K562 (cell line): ENCODE data around the gene THAP11. TPM values are rescaled to one million over a fixed set of nuclear protein-coding genes. Genes with fewer than 3 reads are reported as not detected.

Experiments
- ATAC-seq: fragments of 200-7000 bp; cut with Tn5 transposase; 3 replicates; pipeline ENCODE4 v1.9.1; 2020; ENCODE audit warnings: moderate library complexity
- BruUV-seq: library from RNA; stranded (reverse); fragments of 400-500 nt; replicated peaks from 2 replicates; lab custom pipeline; 2021; lab: Mats Ljungman, UMichigan
- CTCF ChIA-PET: fragments of 300-600 bp; formaldehyde crosslinking; extraction: SDS; loops from one replicate; lab custom pipeline; 2021; ENCODE audit warnings: low intra/inter-chr PET ratio; lab: Yijun Ruan, JAX
- POLR2A ChIA-PET: fragments of 300-600, 350-650 bp; sonication (Branson Sonifier 250); formaldehyde crosslinking; extraction: SDS; loops from one replicate; lab custom pipeline; 2021; ENCODE audit warnings: antibody characterized with exemption, inconsistent platforms; lab: Yijun Ruan, JAX
- DNase-seq, 4 experiments: peaks; one replicate each; pipeline versions ENCODE4 v3.0.0 to v3.0.0-alpha.2; 2011 to 2018; ENCODE audit warnings: low spot score in 3 of 4, mixed read lengths in 3 of 4; ENCODE audit errors: extremely low read depth in 1 of 4
- FAIRE-seq: peaks from 2 replicates; lab custom pipeline; 2011; peaks lifted over from hg19 to GRCh38; lab: Jason Lieb, UNC
- H2AFZ ChIP-seq: 2 replicates; pipeline ENCODE4 v1.6.0; 2011; ENCODE audit warnings: low read depth, low read length, control low read depth, inconsistent platforms
- H3K27ac ChIP-seq: fragments of 200-600 bp; 3 replicates; pipeline ENCODE4 v1.8.0; 2011; ENCODE audit warnings: low read depth, mild to moderate bottlenecking, control low read depth, inconsistent platforms, low read length, moderate library complexity, mixed read lengths; ENCODE audit errors: extremely low read depth
- H3K27me3 ChIP-seq, 2 experiments: fragments of 300-600 bp in 1 of 2; 2 replicates in 1 of 2; 3 replicates in 1 of 2; pipeline versions ENCODE4 v1.6.0 to v1.8.0; 2011; ENCODE audit warnings: inconsistent platforms in 2 of 2, low read length in 2 of 2, mild to moderate bottlenecking in 1 of 2, mixed read lengths in 1 of 2, moderate library complexity in 1 of 2; ENCODE audit not compliant: control insufficient read depth in 2 of 2, insufficient read depth in 2 of 2
- H3K36me3 ChIP-seq: fragments of 300-600 bp; 3 replicates; pipeline ENCODE4 v1.8.0; 2011; ENCODE audit warnings: mild to moderate bottlenecking, low read length, inconsistent platforms; ENCODE audit not compliant: control insufficient read depth, insufficient read depth
- H3K4me1 ChIP-seq, 2 experiments: fragments of 200-600 bp in 1 of 2; replicated peaks in 1 of 2; 2 replicates in 1 of 2; 3 replicates in 1 of 2; pipeline versions ENCODE4 v1.5.1 to v1.8.0; 2011; ENCODE audit warnings: inconsistent platforms in 2 of 2, low read length in 2 of 2, mild to moderate bottlenecking in 1 of 2, mixed read lengths in 1 of 2, moderate library complexity in 1 of 2; ENCODE audit not compliant: control insufficient read depth in 2 of 2, insufficient read depth in 2 of 2
- H3K4me2 ChIP-seq: 2 replicates; pipeline ENCODE4 v1.6.1; 2011; ENCODE audit warnings: low read length, control low read depth, inconsistent platforms, mixed read lengths; ENCODE audit not compliant: insufficient read depth
- H3K4me3 ChIP-seq: fragments of 200-600 bp; sonication (generic), shearing (Covaris generic); 2 replicates; pipeline ENCODE4 v1.5.1; 2016; ENCODE audit warnings: control low read depth, inconsistent platforms
- H3K79me2 ChIP-seq: fragments of 200-600 bp; 3 replicates; pipeline ENCODE4 v1.8.0; 2011; ENCODE audit warnings: low read length, inconsistent platforms; ENCODE audit not compliant: control insufficient read depth, insufficient read depth
- H3K9ac ChIP-seq, 2 experiments: 2 replicates each; pipeline versions ENCODE4 v1.6.0 to v1.6.1; 2011; ENCODE audit warnings: low read depth in 2 of 2, low read length in 2 of 2, control low read depth in 1 of 2, inconsistent platforms in 1 of 2, mild to moderate bottlenecking in 1 of 2, mixed read lengths in 1 of 2; ENCODE audit not compliant: insufficient read depth in 1 of 2
- H3K9me1 ChIP-seq: one replicate; pipeline ENCODE4 v1.6.0; 2011; ENCODE audit warnings: inconsistent platforms, mild to moderate bottlenecking, low read length, moderate library complexity; ENCODE audit not compliant: control insufficient read depth, insufficient read depth
- H3K9me3 ChIP-seq: replicated peaks from 2 replicates; pipeline ENCODE4 v1.5.1; 2011; ENCODE audit warnings: low read depth, low read length, inconsistent platforms; ENCODE audit not compliant: control insufficient read depth, insufficient read depth
- H4K20me1 ChIP-seq: replicated peaks from 2 replicates; pipeline ENCODE4 v1.6.1; 2011; ENCODE audit warnings: low read length, inconsistent platforms, mixed read lengths; ENCODE audit not compliant: control insufficient read depth, insufficient read depth
- KAT7 ChIP-seq: sonication (generic); formaldehyde crosslinking; IDR thresholded peaks from 2 replicates; pipeline ENCODE4 v1.8.0; 2022; ENCODE audit warnings: missing genetic modification reagents, mild to moderate bottlenecking, borderline replicate concordance
- MAFF ChIP-seq: IDR thresholded peaks from 2 replicates; pipeline ENCODE4 v1.6.1; 2012; ENCODE audit warnings: low read length, improper control_type of control experiment
- MLLT1 ChIP-seq, 2 experiments: fragments of 450-650 bp; IDR thresholded peaks; 2 replicates each; pipeline ENCODE4 v1.6.1; 2016
- NBN ChIP-seq: fragments of 450-650 bp; IDR thresholded peaks from 2 replicates; pipeline ENCODE4 v1.6.1; 2016; ENCODE audit warnings: low read depth, mild to moderate bottlenecking
- NR2C1 ChIP-seq, 2 experiments: fragments of 450-650 bp; IDR thresholded peaks; 2 replicates each; pipeline ENCODE4 v1.6.1; 2017; ENCODE audit warnings: mild to moderate bottlenecking in 2 of 2, antibody characterized with exemption in 1 of 2, inconsistent platforms in 1 of 2, missing compliant biosample characterization in 1 of 2, missing genetic modification characterization in 1 of 2
- POLR2G ChIP-seq: fragments of 200-400 bp; formaldehyde crosslinking; IDR thresholded peaks from 2 replicates; pipeline ENCODE4 v1.6.1; 2017; ENCODE audit warnings: low read depth, mild to moderate bottlenecking, antibody characterized with exemption, low read length, moderate library complexity
- SP1 ChIP-seq: sonication (generic); formaldehyde crosslinking; IDR thresholded peaks from 2 replicates; pipeline ENCODE4 v1.8.1; 2022; ENCODE audit warnings: mild to moderate bottlenecking, missing genetic modification reagents
- ZNF12 ChIP-seq: sonication (generic); formaldehyde crosslinking; IDR thresholded peaks from 2 replicates; pipeline ENCODE4 v1.4.0; 2020; ENCODE audit warnings: mild to moderate bottlenecking, missing genetic modification reagents
- ZNF24 ChIP-seq: fragments of 450-650 bp; IDR thresholded peaks from 2 replicates; pipeline ENCODE4 v1.6.1; 2016
- ZNF384 ChIP-seq: IDR thresholded peaks from 2 replicates; pipeline ENCODE4 v1.6.1; 2012; ENCODE audit warnings: low read depth, low read length, improper control_type of control experiment
- ZNF79 ChIP-seq: fragments of 250-450 bp; sonication (Bioruptor Pico); IDR thresholded peaks from 2 replicates; pipeline ENCODE4 v1.4.0; 2020; ENCODE audit warnings: low read depth, mild to moderate bottlenecking, moderate library complexity
- WGBS: fragments of 100-300 bp; shearing (Covaris generic); methylation state at CpG from one replicate; pipeline ENCODE4 v1.1.6; 2016; ENCODE audit warnings: low coverage, mixed read lengths; ENCODE audit not compliant: insufficient coverage; ENCODE audit errors: missing lambda C conversion rate; 5-methylcytosine and 5-hydroxymethylcytosine counted together
- in situ Hi-C: fragments of 300-500 bp; cut with MboI; formaldehyde crosslinking; loops from 4 replicates; pipeline ENCODE4 v1.15.0; 2018; ENCODE audit warnings: inconsistent platforms, mixed read lengths
- intact Hi-C: fragments of 100-400 bp; cut with micrococcal nuclease; formaldehyde crosslinking; loops from 2 replicates; pipeline ENCODE4 v1.14.2; 2022
- polyA plus RNA-seq, 8 experiments: library from polyadenylated mRNA; depleted of rRNA in 4 of 8; stranded (reverse) in 5 of 8; unstranded in 3 of 8; fragments of >200 nt; fragmentation: Nextera tagmentation in 2 of 8; fragmentation: Illumina TruSeq in 1 of 8; extraction: Ambion mirVana in 2 of 8; extraction: Trizol in 1 of 8; gene quantifications; 2 replicates each; pipeline versions ENCODE4 v1.2.1 to v1.2.3, GENCODE V29; 2011 to 2014; ENCODE audit warnings: inconsistent platforms in 1 of 8, missing spikeins in 1 of 8
- total RNA-seq, 7 experiments: library from RNA; depleted of rRNA in 6 of 7; stranded (reverse); fragments of >200 nt in 6 of 7; fragmentation: Illumina TruSeq in 2 of 7; extraction: Trizol in 2 of 7; gene quantifications; 2 replicates each; pipeline versions ENCODE4 v1.2.1 to v1.2.3, GENCODE V29; 2011 to 2021; ENCODE audit warnings: low replicate concordance in 1 of 7
- TF ChIP-seq, protein P1 (sequence below): fragments of 450-650 bp; IDR thresholded peaks from 2 replicates; pipeline ENCODE4 v1.6.1; 2018; ENCODE audit not compliant: partially characterized antibody

THAP11 gene
- total and polyA plus RNA-seq, 9 of the 15 experiments (the other 6 are each of a cell fraction or from before 2014, with no cell fraction given): 2.4 to 31.6 (median 21.4) TPM

GRCh38 chr16:67846320-67847063, 4.4 kb downstream of the THAP11 start, which contains the start of gene NUTF2:
NUTF2 (plus strand) TSS chr16:67846933; CDS start chr16:67865131, 18,198 bp downstream.
- Histone ChIP-seq H2AFZ (peak within 1 kb of the TSS; percentile 81), H3K4me1 (peaks cover 30 to 53% of the 10 kb centered on the region in 2 experiments)
- no peak for TF ChIP-seq MLLT1 (IDR thresholded peaks at IDR 0.05)
- 0 out of 2 replicates have a peak, but pooled peaks have one; percentile 6 for TF ChIP-seq ZNF24
- TF ChIP-seq NR2C1 (IDR thresholded peaks at IDR 0.05): peak; percentile 86
- peak; percentile 93 for TF ChIP-seq NR2C1 (tag; IDR thresholded peaks at IDR 0.05)
- peak; percentile 90 for TF ChIP-seq SP1 (CRISPR knock-in tag)
- TF ChIP-seq MAFF: no peak
- TF ChIP-seq ZNF12 (CRISPR knock-in tag): no peak; the same call in none of the 2 replicates
- no peak for TF ChIP-seq ZNF384
- peak; percentile 93 for TF ChIP-seq POLR2G
- TF ChIP-seq, protein P1, sequence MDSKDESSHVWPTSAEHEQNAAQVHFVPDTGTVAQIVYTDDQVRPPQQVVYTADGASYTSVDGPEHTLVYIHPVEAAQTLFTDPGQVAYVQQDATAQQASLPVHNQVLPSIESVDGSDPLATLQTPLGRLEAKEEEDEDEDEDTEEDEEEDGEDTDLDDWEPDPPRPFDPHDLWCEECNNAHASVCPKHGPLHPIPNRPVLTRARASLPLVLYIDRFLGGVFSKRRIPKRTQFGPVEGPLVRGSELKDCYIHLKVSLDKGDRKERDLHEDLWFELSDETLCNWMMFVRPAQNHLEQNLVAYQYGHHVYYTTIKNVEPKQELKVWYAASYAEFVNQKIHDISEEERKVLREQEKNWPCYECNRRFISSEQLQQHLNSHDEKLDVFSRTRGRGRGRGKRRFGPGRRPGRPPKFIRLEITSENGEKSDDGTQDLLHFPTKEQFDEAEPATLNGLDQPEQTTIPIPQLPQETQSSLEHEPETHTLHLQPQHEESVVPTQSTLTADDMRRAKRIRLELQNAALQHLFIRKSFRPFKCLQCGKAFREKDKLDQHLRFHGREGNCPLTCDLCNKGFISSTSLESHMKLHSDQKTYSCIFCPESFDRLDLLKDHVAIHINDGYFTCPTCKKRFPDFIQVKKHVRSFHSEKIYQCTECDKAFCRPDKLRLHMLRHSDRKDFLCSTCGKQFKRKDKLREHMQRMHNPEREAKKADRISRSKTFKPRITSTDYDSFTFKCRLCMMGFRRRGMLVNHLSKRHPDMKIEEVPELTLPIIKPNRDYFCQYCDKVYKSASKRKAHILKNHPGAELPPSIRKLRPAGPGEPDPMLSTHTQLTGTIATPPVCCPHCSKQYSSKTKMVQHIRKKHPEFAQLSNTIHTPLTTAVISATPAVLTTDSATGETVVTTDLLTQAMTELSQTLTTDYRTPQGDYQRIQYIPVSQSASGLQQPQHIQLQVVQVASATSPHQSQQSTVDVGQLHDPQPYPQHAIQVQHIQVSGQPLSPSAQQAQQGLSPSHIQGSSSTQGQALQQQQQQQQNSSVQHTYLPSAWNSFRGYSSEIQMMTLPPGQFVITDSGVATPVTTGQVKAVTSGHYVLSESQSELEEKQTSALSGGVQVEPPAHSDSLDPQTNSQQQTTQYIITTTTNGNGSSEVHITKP: peak; percentile 81
- peak; percentile 49; the same call in 1 of the 2 replicates for TF ChIP-seq NBN
- no peak for TF ChIP-seq KAT7 (CRISPR knock-in tag)
- no peak for TF ChIP-seq ZNF79 (CRISPR knock-in tag)

More at GRCh38 chr16:67846320-67847063, 4.4 kb downstream of the THAP11 start, which contains the start of gene NUTF2:
- ChIA-PET POLR2A (interaction anchor here (0.6 to 2.7 kb wide), 13 partner anchors 9 to 382 kb away, joined by 3 to 10 read pairs (median 4); partner anchors contain the start of gene PARD6A), CTCF (no interaction called here)
- WGBS: under 1% methylated on average over 30 of the region's 57 CpGs
- in situ Hi-C loops (no loop called here), intact Hi-C loops (loop anchor here (2.0 kb wide), 1 partner anchor 46 kb away; the partner anchor contains the start of gene PSKH1)
- ATAC-seq (peak; percentile 82), FAIRE-seq (peak; percentile 90), DNase-seq (peak; percentile 93 to 97 (median 95))
- Histone ChIP-seq H3K4me2 (peak within 1 kb of the TSS; percentile 84), H3K9ac (peak within 1 kb of the TSS; percentile 94), H3K9me3 (no peaks in the 10 kb centered on the region), H4K20me1 (no peaks in the 10 kb centered on the region; the same call in 1 of the 2 replicates), H3K27ac (peak within 1 kb of the TSS; percentile 77), H3K27me3 (no peaks in the 10 kb centered on the region), H3K79me2 (peaks cover 85% of the 10 kb centered on the region), H3K9me1 (peaks cover 5% of the 10 kb centered on the region), H3K4me3 (peak within 1 kb of the TSS; percentile 99), H3K36me3 (peaks cover 28% of the 10 kb centered on the region)
- no TSS peak for BruUV-seq
